ENCODE measurements around the gene VPS37B.

DNA sequence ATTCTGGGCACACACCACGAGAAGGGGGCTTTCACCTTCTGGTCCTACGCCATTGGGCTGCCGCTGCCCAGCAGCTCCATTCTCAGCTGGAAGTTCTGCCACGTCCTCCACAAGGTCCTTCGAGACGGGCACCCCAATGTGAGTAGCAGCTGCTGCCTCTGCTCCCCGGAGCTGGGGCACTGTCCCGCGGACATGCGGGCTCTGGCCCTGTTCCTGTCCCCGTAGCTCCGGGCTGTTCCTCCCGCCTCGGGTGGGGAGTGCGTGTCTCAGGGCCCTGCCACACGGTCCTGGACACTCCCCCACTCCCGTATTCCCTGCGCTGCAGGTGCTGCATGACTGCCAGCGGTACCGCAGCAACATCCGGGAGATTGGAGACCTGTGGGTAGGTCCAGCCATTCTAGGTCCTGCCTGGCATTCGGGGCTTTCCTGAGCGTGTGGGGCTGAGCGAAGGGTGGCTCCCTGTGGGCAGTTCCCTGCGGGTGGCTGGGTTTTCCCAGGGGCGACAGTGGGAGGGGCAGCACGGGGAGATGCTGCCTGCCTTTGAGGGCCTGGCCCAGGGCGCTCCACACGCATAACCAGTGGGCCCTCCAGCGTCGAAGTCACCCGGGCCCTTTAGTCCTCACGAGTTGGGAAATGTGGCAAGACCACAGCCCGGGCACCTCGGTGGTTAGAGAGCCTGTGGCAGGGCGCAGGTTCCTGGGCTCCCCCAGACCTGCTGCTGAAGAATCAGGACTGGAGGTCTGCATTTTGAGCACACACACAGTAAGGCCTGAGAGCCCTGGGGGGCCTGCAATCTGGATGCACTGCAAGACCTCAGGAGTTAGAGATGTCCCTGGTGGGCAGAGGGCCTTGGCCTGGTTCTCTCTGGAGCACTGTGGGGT is 47.2 kb downstream of the VPS37B start:
- TF ChIP-seq JUND (IDR thresholded peaks at IDR 0.05; ENCODE audit: low read depth, low read length): no peak
- TF ChIP-seq, protein P1, sequence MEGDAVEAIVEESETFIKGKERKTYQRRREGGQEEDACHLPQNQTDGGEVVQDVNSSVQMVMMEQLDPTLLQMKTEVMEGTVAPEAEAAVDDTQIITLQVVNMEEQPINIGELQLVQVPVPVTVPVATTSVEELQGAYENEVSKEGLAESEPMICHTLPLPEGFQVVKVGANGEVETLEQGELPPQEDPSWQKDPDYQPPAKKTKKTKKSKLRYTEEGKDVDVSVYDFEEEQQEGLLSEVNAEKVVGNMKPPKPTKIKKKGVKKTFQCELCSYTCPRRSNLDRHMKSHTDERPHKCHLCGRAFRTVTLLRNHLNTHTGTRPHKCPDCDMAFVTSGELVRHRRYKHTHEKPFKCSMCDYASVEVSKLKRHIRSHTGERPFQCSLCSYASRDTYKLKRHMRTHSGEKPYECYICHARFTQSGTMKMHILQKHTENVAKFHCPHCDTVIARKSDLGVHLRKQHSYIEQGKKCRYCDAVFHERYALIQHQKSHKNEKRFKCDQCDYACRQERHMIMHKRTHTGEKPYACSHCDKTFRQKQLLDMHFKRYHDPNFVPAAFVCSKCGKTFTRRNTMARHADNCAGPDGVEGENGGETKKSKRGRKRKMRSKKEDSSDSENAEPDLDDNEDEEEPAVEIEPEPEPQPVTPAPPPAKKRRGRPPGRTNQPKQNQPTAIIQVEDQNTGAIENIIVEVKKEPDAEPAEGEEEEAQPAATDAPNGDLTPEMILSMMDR (IDR thresholded peaks at IDR 0.05 in 2 of 3, conservative IDR thresholded peaks at IDR 0.05 in 1 of 3; ENCODE audit: control insufficient read depth in 2 of 3, extremely low read depth in 1 of 3, insufficient read depth in 1 of 3, low read depth in 3 of 3, low read length in 3 of 3): no peak
- no peak for TF ChIP-seq BRCA1 (IDR thresholded peaks at IDR 0.05; ENCODE audit: low read depth, low read length)

Data from GM12878 (cell line).